PFSK-1 (cell line): ENCODE results near the gene KCNQ2.

Experiments used
- FOXP2 ChIP-seq: optimal IDR thresholded peaks from 2 replicates; pipeline ENCODE3; 2011; ENCODE audit warnings: borderline replicate concordance, control low read depth, inconsistent platforms; ENCODE audit not compliant: insufficient read depth; ENCODE audit errors: extremely low read length, extremely low read depth
- POLR2AphosphoS5 ChIP-seq: IDR thresholded peaks from 2 replicates; pipeline ENCODE4 v1.6.1; 2012; ENCODE audit warnings: low read depth, mild to moderate bottlenecking, control low read depth, low read length, moderate library complexity
- SIN3A ChIP-seq: IDR thresholded peaks from 2 replicates; pipeline ENCODE4 v1.6.1; 2012; ENCODE audit warnings: mild to moderate bottlenecking, low read length, moderate library complexity, borderline replicate concordance; ENCODE audit not compliant: insufficient read depth
- TAF1 ChIP-seq: IDR thresholded peaks from 2 replicates; pipeline ENCODE4 v1.6.1; 2012; ENCODE audit warnings: low read length, control low read depth, borderline replicate concordance; ENCODE audit not compliant: insufficient read depth
- TF ChIP-seq, protein P1 (sequence below), 2 experiments: IDR thresholded peaks; 2 replicates each; pipeline versions ENCODE4 v1.6.1 to v1.8.0; 2011 to 2012; ENCODE audit warnings: low read depth in 2 of 2, low read length in 2 of 2, control low read depth in 1 of 2, inconsistent platforms in 1 of 2, mild to moderate bottlenecking in 1 of 2, moderate library complexity in 1 of 2; ENCODE audit not compliant: insufficient read depth in 1 of 2

DNA sequence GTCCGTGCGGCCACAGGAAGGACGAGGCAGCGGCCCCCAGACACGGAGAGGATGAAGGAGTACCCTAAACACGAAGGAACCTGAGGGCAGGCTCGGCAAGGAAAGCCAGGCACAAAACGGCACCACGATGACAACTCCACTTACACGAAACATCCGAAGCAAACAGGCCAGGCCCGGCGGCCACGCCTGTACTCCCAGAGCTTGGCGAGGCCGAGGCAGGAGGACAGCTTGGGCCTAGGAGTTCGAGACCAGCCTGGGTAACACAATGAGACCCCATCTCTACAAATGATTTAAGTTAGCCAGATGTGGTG is 13.4 kb downstream of the KCNQ2 start:
- TF ChIP-seq TAF1 (no peak), POLR2AphosphoS5 (no peak), FOXP2 (no peak), SIN3A (no peak)
- TF ChIP-seq, protein P1, sequence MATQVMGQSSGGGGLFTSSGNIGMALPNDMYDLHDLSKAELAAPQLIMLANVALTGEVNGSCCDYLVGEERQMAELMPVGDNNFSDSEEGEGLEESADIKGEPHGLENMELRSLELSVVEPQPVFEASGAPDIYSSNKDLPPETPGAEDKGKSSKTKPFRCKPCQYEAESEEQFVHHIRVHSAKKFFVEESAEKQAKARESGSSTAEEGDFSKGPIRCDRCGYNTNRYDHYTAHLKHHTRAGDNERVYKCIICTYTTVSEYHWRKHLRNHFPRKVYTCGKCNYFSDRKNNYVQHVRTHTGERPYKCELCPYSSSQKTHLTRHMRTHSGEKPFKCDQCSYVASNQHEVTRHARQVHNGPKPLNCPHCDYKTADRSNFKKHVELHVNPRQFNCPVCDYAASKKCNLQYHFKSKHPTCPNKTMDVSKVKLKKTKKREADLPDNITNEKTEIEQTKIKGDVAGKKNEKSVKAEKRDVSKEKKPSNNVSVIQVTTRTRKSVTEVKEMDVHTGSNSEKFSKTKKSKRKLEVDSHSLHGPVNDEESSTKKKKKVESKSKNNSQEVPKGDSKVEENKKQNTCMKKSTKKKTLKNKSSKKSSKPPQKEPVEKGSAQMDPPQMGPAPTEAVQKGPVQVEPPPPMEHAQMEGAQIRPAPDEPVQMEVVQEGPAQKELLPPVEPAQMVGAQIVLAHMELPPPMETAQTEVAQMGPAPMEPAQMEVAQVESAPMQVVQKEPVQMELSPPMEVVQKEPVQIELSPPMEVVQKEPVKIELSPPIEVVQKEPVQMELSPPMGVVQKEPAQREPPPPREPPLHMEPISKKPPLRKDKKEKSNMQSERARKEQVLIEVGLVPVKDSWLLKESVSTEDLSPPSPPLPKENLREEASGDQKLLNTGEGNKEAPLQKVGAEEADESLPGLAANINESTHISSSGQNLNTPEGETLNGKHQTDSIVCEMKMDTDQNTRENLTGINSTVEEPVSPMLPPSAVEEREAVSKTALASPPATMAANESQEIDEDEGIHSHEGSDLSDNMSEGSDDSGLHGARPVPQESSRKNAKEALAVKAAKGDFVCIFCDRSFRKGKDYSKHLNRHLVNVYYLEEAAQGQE (IDR thresholded peaks at IDR 0.05; ENCODE audit: insufficient read depth in 1 of 2, low read depth in 2 of 2, low read length in 2 of 2): no peak
